ENCODE data around the gene BBS9. TPM values are rescaled to one million over a fixed set of nuclear protein-coding genes. Genes with fewer than 3 reads are reported as not detected.

BBS9 gene
- total and polyA plus RNA-seq, 2 of the 4 experiments (the other 2 are of a cell fraction): 7.9 to 9.5 TPM

DNA sequence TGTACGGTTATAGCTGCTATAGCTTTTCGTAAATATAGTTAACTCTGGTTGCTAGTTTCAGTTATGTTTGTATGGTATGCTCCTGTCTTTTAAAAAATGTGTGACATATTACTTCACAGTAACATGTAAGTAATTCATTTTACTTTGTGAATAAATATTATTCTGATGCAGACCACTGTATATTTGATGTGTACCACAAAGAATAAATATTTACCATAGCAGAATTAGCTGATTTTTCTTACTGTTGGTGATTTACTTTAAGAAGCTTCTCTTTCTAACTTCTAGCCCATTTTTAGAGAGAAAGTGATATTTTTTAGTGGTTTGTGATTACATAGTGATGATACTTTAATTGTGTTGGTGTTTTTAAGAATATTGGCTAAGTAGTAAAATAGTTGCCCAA is 292.8 kb downstream of the BBS9 start:
- WGBS, 2 experiments (ENCODE audit: extremely low coverage in 2 of 2, insufficient read length in 1 of 2): no CpG with 5 or more reads among the region's 2 CpGs
- H3K79me1 ChIP-seq (ENCODE audit: low read depth in 1 of 2, low read length in 2 of 2): no peaks in the 10 kb centered on the region
- dilution Hi-C loops (cut with HindIII; ENCODE audit: low sequenced_read_pairs, unreplicated experiment): no loop called here

More for the DNA sequence above, 292.8 kb downstream of the BBS9 start:
- Histone ChIP-seq H3K4me1 (ENCODE audit: control insufficient read depth, insufficient read depth, low read length) (peaks cover 7% of the 10 kb centered on the region; the same call in 1 of the 2 replicates), H2AK5ac (ENCODE audit: low read depth, low read length) (no peak overlapping the region), H3K36me3 (ENCODE audit: control insufficient read depth, insufficient read depth, low read length) (no peaks in the 10 kb centered on the region), H2BK120ac (ENCODE audit: low read depth, low read length) (no peak overlapping the region), H3K18ac (ENCODE audit: low read depth, low read length) (no peak overlapping the region), H3K4ac (ENCODE audit: low read depth, low read length) (no peak overlapping the region), H4K5ac (ENCODE audit: low read depth, low read length) (no peak overlapping the region), H3K27ac (ENCODE audit: insufficient read depth, low read length) (no peak overlapping the region), H3K14ac (replicated peaks; ENCODE audit: low read depth, low read length) (no peak overlapping the region), H3K9ac (ENCODE audit: low read depth, low read length) (no peak overlapping the region), H4K20me1 (ENCODE audit: insufficient read depth, low read length) (no peaks in the 10 kb centered on the region), H4K91ac (ENCODE audit: insufficient read depth, low read depth, low read length) (no peak overlapping the region), H3K9me3 (ENCODE audit: control insufficient read depth, insufficient read depth, low read length) (no peaks in the 10 kb centered on the region), H3K56ac (ENCODE audit: extremely low read depth, insufficient read depth, low read length) (no peak overlapping the region), H2AFZ (replicated peaks; ENCODE audit: low read length, poor library complexity) (no peak overlapping the region), H3K27me3 (ENCODE audit: control insufficient read depth, insufficient read depth, low read length) (peaks cover 12% of the 10 kb centered on the region), H2BK15ac (ENCODE audit: low read depth, low read length) (no peak overlapping the region), H4K8ac (ENCODE audit: low read depth in 2 of 2, low read length in 2 of 2) (no peak overlapping the region), H3K4me3 (ENCODE audit: insufficient read depth, low read depth, low read length) (no peak overlapping the region), H3K23ac (ENCODE audit: low read depth, low read length) (no peak overlapping the region), H2AK9ac (replicated peaks; ENCODE audit: low read depth, low read length, poor library complexity) (no peak overlapping the region), H3K4me2 (ENCODE audit: low read depth, low read length) (no peak overlapping the region), H2BK5ac (ENCODE audit: low read depth, low read length, poor library complexity, severe bottlenecking) (no peak overlapping the region), H2BK20ac (ENCODE audit: low read depth, low read length) (no peak overlapping the region), H3K9me1 (ENCODE audit: insufficient read depth, low read length) (no peaks in the 10 kb centered on the region)
- in situ Hi-C loops (cut with MboI; ENCODE audit: low sequenced_read_pairs): loop anchor here (10.0 kb wide), 1 partner anchor 513 kb away; no protein-coding TSS in a partner anchor
- TF ChIP-seq, protein P1, sequence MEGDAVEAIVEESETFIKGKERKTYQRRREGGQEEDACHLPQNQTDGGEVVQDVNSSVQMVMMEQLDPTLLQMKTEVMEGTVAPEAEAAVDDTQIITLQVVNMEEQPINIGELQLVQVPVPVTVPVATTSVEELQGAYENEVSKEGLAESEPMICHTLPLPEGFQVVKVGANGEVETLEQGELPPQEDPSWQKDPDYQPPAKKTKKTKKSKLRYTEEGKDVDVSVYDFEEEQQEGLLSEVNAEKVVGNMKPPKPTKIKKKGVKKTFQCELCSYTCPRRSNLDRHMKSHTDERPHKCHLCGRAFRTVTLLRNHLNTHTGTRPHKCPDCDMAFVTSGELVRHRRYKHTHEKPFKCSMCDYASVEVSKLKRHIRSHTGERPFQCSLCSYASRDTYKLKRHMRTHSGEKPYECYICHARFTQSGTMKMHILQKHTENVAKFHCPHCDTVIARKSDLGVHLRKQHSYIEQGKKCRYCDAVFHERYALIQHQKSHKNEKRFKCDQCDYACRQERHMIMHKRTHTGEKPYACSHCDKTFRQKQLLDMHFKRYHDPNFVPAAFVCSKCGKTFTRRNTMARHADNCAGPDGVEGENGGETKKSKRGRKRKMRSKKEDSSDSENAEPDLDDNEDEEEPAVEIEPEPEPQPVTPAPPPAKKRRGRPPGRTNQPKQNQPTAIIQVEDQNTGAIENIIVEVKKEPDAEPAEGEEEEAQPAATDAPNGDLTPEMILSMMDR (conservative IDR thresholded peaks at IDR 0.05; ENCODE audit: low read depth, low read length): no peak
- BruUV-seq (replicated peaks): no TSS peak
- intact Hi-C loops (cut with micrococcal nuclease): loop anchor here (5.0 kb wide), 3 partner anchors 180 to 745 kb away; partner anchors contain the start of gene BMPER
- no peak for DNase-seq
- ChIA-PET POLR2A (ENCODE audit: unreplicated experiment) (no interaction called here), CTCF (no interaction called here)
- peak; percentile 36 for ATAC-seq (ENCODE audit: low read depth)
